ENCODE results near the gene MPND. TPM values are rescaled to one million over a fixed set of nuclear protein-coding genes. Genes with fewer than 3 reads are reported as not detected.
A peak's percentile ranks its signal among the peaks of the same experiment; 100 is the strongest.

Gene MPND
- total and polyA plus RNA-seq, 2 of the 13 experiments (the other 11 are each of a cell fraction or from before 2014, with no cell fraction given): 10.8 to 15.8 TPM

GRCh38 chr19:4365341-4365740 lies 22.0 kb downstream of the MPND start:
- no peaks in the 10 kb centered on the region for H3K4me1 ChIP-seq (ENCODE audit: insufficient read depth, low read length)
- peaks cover 26 to 63% of the 10 kb centered on the region in 2 experiments; a peak in 4 of 5 replicates for H3K36me3 ChIP-seq (replicated peaks in 1 of 2; ENCODE audit: control insufficient read depth in 1 of 2, insufficient read depth in 2 of 2, low read length in 2 of 2)
- intact Hi-C loops (cut with micrococcal nuclease; ENCODE audit: unreplicated experiment): no loop called here
- in situ Hi-C loops (cut with HindIII; ENCODE audit: extremely low pct_ligation_motif_present, low pct_unique_long_range_greater_than_20kb): no loop called here
- H3K4me3 ChIP-seq (replicated peaks in 1 of 3; ENCODE audit: insufficient read depth in 1 of 3, low read depth in 2 of 3, low read length in 3 of 3): no peak overlapping the region
- H3K27ac ChIP-seq (ENCODE audit: extremely low read length, insufficient read depth, low read length): no peak overlapping the region
- H4K20me1 ChIP-seq (ENCODE audit: insufficient read depth, low read length): no peaks in the 10 kb centered on the region
- TF ChIP-seq AGO1 (IDR thresholded peaks at IDR 0.05; ENCODE audit: low read depth, low read length, poor library complexity, severe bottlenecking) (peak; percentile 89), POLR2A (IDR thresholded peaks at IDR 0.05; ENCODE audit: insufficient read depth in 1 of 2, low read depth in 2 of 2, low read length in 2 of 2) (0 out of 4 replicates have a peak, but pooled peaks of 1 of the 2 experiments have one; percentile 33), MIER2 (CRISPR knock-in tag; IDR thresholded peaks at IDR 0.05) (no peak), AGO2 (optimal IDR thresholded peaks at IDR 0.05; ENCODE audit: low read depth, low read length) (peak; percentile 83), POLR2AphosphoS5 (IDR thresholded peaks at IDR 0.05; ENCODE audit: low read depth, low read length) (peak; percentile 29; the same call in 1 of the 2 replicates), ATF2 (CRISPR knock-in tag; IDR thresholded peaks at IDR 0.05) (no peak)
- H3K9ac ChIP-seq (ENCODE audit: insufficient read depth, low read depth, low read length): no peak overlapping the region
- no peaks in the 10 kb centered on the region for H3K9me3 ChIP-seq (ENCODE audit: low read length)
- FAIRE-seq (no peak), DNase-seq (ENCODE audit: low spot score) (no peak), ATAC-seq (no peak)
- H2AFZ ChIP-seq (ENCODE audit: low read length): no peak overlapping the region
- POLR2A ChIA-PET: interaction anchor here (1.4 to 2.7 kb wide), 2 partner anchors 10 to 22 kb away, joined by 3 to 11 read pairs; partner anchors contain the start of gene MPND
- CTCF ChIA-PET (ENCODE audit: low intra/inter-chr PET ratio, low total read pairs): interaction anchor here (1.1 kb wide), 1 partner anchor 35 kb away, joined by 3 read pairs; the partner anchor contains the start of gene SH3GL1
- peaks cover 5% of the 10 kb centered on the region for H3K79me2 ChIP-seq (ENCODE audit: insufficient read depth, low read length)
- no TSS peak for BruUV-seq (replicated peaks)
- H3K4me2 ChIP-seq (ENCODE audit: low read depth, low read length): no peak overlapping the region
- 97% methylated on average over 7 of the region's 16 CpGs for WGBS (ENCODE audit: low lambda C conversion rate)
- H3K27me3 ChIP-seq (ENCODE audit: control insufficient read depth in 1 of 2, insufficient read depth in 2 of 2, low read length in 2 of 2): no peaks in the 10 kb centered on the region

Measured in HepG2 (cell line).